Suprapubic skin (tissue), 4 donors: ENCODE results near the gene SSNA1.

Source experiments
- EP300 ChIP-seq: sonication (generic); formaldehyde crosslinking; IDR thresholded peaks from one replicate; pipeline ENCODE4 v1.6.1; 2017; ENCODE audit warnings: antibody characterized with exemption
- POLR2A ChIP-seq, 2 donors: fragments of 450-650 bp; IDR thresholded peaks; one replicate each; pipeline ENCODE4 v1.6.1; 2017; ENCODE audit warnings: antibody characterized with exemption in 2 of 2, mild to moderate bottlenecking in 2 of 2, moderate library complexity in 2 of 2
- POLR2AphosphoS5 ChIP-seq, 3 donors: sonication (generic); formaldehyde crosslinking; IDR thresholded peaks; one replicate each; pipeline ENCODE4 v1.6.1; 2017; ENCODE audit warnings: antibody characterized with exemption in 3 of 3
- TF ChIP-seq, protein P1 (sequence below), 2 donors: fragments of 200-600 bp in 1 of 2; fragments of 450-650 bp in 1 of 2; sonication (generic) in 1 of 2; IDR thresholded peaks; one replicate each; pipeline ENCODE4 v1.5.1; 2016 to 2019; ENCODE audit warnings: antibody characterized with exemption in 2 of 2, mild to moderate bottlenecking in 1 of 2, moderate library complexity in 1 of 2

DNA sequence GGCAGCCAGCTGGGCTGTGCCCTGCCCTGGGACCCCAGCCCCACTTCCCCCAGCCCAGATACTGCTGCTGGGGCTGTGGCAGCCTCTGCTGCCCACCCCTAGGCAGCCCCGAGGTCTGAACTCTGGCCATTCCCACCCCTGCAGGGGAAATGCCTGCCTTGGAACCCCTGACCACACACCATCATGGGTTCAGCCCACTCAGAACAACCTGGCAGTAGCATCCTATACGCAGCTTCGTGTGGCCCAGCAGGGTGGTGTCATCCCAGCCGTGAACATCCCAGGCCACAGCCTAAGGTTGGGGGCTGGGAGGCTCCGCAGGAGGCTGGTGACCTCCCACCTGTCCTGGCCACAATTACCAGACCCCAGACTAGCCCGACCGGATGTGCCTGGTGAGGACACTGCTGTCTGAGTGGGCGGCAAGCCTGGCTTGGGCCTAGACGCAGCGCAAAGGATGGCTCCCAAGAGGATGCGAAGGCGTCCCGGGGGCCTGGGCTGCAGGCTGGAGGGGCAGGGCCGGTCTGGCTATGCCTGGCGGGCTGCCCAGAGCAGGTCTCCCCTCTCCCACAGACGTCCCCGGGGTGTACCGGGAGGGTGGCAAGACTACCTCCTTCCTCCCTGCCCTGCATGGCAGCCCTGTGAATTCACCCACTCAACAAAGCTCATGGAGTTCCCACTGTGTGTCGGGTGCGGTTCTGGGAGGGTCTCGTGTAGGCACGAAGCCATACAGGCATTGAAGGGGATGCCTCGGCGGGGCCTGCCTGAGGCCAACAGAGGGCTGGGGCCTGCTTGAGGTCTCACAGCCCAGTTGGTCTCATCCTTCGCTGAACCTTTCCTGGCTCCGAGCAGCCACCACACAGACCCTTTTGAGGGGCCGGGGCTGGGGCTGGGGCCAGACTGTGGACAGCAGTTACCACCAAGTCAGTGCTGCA, 40.8 kb downstream of the SSNA1 start:
- TF ChIP-seq, protein P1, sequence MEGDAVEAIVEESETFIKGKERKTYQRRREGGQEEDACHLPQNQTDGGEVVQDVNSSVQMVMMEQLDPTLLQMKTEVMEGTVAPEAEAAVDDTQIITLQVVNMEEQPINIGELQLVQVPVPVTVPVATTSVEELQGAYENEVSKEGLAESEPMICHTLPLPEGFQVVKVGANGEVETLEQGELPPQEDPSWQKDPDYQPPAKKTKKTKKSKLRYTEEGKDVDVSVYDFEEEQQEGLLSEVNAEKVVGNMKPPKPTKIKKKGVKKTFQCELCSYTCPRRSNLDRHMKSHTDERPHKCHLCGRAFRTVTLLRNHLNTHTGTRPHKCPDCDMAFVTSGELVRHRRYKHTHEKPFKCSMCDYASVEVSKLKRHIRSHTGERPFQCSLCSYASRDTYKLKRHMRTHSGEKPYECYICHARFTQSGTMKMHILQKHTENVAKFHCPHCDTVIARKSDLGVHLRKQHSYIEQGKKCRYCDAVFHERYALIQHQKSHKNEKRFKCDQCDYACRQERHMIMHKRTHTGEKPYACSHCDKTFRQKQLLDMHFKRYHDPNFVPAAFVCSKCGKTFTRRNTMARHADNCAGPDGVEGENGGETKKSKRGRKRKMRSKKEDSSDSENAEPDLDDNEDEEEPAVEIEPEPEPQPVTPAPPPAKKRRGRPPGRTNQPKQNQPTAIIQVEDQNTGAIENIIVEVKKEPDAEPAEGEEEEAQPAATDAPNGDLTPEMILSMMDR (IDR thresholded peaks at IDR 0.05), result no peak
- TF ChIP-seq POLR2AphosphoS5 (IDR thresholded peaks at IDR 0.05) (no peak), POLR2A (IDR thresholded peaks at IDR 0.05) (no peak), EP300 (no peak)
